ENCODE measurements around the gene ABI1. TPM values are rescaled to one million over a fixed set of nuclear protein-coding genes. Genes with fewer than 3 reads are reported as not detected.
"Not testable (repeated sequence)": the region's sequence is repeated elsewhere in the genome, so short reads cannot be mapped to it uniquely, and the experiment has no call there.

Gene ABI1
- 65.7 TPM for total RNA-seq

DNA sequence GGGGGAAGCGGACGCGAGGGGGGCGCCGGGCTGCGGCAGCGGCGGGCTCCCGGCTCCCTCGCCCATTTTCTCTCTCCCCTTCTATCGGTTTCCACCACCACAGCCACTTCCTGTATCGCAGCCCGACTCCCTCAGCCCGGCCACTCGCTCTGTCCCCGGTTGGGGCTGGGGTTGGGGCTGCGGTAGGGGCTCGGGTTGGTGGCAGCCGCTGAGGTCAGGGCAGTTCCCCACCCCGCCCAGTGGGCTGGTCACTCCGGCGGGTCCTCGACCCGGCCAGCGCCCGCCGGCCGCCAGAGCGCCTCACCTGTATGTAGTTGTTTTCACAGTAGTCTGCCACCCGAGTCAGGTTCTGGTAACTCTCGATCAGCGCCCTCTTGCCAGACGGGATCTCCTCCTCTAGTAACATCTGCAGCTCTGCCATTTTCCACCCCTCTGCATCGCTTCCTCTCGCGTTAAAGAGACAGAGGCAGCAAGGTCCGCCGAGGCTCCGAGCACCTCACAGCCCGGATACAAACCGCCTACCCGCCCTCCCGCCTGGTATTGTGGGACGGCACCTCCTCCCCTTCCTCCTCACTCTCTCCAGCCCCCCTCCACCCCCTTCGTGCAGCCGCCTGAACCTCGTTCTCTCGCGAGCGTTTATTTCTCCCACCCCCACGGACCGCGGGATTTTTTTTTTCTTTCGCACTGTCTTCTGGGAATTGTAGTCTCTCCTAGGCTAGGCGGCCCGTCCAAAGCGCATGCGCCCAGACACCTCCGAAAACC lies at the start of gene ABI1:
ABI1 (minus strand) TSS at position 516 of the 762 bp plus-strand sequence; CDS start at position 421, 95 bp downstream.
- DNase-seq, result peak; percentile 97

DNA sequence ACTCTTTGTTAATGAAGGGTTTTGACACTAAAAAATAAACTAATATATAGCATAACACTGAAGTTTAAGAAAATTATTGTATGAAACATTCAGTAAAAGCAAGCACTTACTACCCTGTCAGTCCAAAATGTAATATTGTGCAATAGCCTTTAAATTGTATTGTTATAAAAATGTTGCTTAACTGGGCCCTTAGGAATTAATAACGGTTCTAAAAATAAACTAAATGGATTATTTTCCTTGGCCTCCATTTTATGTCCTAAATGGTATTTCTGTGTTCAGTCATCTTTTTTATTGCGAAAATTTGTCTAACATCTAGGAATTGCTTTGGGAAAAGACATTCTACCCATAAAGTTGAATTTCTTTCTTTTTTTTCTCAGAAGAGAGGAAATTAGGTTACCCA lies 49.0 kb upstream of the ABI1 start:
- no peak for DNase-seq

DNA sequence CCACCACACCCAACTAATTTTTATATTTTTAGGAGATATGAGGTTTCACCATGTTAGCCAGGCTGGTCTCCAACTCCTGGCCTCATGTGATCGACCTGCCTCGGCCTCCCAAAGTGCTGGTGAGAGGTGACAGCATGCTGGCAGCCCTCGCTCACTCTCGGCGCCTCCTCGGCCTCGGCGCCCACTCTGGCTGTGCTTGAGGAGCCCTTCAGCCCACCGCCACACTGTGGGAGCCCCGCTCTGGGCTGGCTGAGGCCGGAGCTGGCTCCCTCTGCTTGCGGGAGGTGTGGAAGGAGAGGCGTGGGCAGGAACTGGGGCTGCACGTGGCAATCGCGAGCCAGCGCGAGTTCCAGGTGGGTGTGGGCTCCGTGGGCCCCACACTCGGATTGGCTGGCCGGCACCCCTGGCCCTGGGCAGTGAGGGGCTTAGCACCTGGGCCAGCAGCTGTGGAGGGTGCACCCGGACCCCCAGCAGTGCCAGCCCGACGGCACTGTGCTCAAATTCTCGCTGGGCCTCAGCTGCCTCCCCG lies 44.6 kb upstream of the ABI1 start:
- not testable (repeated sequence) for DNase-seq

DNA sequence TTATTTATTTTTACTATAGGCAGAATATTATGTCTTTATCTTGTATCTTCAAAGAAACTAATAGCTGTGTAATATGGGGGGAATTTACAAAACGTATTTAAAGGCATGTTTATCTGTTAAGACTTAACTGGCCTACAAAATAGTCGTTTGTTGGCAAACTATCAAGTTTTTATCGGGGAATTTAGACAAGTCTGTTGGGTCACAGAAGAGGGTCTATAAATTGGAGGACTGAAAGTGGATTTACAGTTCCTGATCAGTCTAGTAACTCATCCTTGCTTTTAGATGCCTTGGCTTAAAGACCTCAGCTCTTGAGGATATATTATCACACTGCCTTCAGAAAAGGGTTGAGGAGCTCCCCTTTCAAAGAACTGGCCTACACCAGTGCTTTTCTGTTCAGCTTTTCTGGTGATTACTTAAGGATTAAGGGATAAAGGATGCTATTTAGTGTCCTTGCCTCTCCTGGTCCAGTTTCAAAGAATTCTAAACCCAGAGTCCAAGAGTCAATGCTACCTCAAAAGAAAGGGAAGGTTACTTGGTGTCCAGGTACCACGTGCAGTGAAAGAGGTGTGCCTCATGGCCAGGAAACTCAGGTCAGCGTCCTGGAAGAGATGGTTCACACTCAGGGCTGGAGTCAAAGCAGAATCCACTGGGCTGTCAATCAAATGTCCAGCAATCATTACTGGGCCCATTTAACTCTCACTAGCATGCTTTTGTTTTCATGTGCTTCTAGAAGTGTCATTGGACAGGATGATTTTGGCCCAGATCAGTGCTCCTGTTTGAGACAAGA lies 42.9 kb upstream of the ABI1 start:
- DNase-seq, result no peak

DNA sequence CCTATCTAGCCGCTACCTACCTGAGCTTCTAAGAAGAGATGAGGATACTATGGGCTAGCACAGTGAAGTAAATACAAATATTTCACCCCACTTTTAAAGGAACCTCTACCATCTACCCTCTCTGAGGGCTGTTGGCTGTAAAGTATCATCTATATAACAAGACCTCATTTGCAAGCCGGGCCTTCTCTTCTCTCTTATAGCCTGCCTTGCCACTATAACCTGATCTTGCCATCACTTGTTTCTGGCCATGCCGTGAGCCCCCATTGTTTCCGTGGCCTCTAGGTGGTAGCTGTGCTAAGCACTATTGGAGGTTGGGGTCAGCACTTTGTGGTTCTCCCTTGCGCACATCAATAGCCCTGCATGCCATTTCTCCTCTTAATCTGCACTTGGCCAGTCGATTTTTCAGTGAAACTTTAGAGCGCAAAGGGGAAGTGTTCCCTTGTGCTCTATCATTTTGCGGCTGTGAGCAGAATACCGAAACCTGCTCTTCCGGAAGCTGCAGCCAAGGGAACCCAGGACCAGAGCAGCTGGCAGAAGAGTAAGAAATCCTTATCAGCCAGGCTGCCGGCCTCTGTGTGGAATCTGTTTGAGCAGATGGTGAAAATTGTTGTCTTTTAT lies 31.7 kb upstream of the ABI1 start:
- not testable (repeated sequence) for DNase-seq

DNA sequence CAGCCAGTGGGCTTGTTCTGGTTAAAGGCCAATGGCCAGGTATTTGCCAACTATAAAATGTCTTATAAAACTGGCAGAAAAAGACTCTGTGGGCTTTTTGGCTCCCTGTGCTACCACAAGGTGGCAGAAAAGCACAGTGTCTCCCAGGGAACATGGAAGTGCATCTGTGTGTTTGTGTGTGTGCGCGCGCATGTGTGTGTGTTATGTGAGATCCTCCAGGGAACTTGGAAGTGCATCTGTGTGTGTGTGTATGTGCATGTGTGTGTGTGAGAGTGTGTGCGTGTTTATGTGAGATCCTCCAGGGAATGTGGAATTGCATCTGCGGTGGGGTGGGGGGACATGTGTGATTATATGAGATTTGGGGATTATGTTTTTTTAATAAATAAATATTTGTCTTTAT lies 30.2 kb upstream of the ABI1 start:
- peak; percentile 38 for DNase-seq

DNA sequence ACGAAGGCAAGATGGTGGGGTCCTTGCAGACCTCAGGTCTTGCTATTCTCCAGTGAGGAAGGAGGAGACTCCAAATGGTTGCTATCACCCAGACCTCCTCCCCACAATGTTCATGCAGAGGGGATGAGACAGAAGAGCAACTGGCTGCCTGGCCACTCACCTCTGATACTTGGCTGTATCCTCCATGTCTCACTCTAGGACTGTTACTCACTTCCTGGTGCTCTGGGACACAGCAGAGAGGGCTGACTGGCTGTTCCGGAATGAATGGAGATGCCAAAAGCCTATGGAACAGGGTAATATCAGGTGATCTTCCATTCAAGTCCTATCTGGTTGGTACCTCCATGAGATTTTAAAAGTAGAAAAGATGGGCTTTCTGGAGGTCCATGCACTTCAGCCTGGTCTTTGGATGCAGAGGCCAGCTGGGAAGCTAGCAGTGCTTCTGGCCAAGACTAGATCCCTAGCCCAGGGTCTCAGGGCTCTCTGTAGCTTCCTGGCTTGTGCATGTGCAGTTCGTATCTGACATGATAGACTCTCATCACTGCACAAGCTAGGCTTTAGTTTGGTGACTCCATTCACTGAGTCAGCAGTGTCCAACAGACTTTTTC lies 27.0 kb upstream of the ABI1 start:
- no peak for DNase-seq

DNA sequence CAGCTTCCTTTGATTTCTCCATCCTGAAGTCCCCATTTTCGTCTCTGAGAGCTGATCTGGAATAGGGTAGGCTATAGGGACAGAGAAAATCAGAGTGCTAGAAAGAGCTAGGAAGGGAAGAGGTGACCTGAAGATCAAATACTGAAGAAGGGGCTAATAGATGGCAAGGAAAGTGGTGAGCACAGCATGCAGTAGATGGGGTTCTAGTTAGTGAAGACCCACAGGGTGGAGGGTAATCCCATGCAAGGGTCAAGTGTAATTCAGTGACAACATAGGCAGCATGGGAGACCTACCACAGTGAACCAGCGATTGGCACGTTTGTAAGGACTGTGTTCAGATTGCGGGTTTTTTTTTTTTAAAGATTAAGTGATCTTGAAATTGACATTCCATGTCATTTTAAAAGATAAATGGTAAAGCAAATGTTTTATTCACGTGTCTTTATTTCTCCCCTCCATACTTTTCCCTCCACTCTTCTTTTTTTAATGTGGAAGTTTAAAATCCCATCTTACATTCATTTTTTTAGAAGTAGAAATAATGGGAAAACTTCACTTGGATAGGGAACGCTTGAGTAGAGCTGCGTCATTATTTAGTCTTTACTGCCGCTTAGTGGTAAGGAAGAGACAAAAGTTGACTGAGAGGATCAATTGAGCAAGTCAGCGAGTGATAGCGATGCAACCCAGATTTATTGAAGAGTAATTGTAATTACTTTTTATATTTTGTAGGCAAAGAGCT lies 21.0 kb upstream of the ABI1 start:
- DNase-seq, result no peak

DNA sequence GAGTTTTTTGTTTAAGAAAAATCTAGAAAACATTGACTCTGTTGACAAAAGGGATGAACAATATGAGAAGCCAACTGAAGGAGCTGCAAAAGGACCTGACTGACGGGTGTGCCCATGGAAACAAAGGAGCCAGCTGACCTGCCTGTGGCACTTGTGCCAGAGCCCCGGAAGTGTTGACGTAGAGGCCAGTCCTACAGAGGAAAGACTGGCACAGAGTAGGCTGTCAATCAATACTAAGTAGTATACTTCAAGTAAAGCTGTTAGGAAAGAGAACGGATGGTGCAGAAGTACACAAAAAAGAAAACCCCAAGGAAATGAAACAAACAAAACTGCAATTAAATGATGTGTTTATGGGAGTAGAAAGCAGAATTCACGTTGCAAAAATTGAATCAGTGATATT lies 19.0 kb upstream of the ABI1 start:
- no peak for DNase-seq

DNA sequence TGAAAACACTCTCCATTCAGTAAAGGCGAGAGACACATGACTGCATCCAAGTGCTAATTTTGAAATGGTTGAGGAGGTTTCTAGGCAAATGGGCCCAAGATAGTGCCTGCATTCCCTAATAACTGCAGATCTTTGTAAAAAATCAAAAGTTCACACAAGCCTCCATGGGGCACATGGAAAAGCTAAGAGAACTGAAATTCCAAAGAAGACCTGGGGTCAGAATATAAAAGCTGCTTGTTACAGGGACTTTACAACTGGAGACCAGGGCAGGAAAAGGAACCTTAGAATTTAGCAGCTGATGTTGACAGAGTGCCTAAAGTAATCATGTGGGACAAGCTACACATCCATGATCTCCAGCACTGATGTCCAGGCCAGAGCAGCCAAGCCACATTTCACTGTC lies 10.0 kb upstream of the ABI1 start:
- DNase-seq, result no peak

DNA sequence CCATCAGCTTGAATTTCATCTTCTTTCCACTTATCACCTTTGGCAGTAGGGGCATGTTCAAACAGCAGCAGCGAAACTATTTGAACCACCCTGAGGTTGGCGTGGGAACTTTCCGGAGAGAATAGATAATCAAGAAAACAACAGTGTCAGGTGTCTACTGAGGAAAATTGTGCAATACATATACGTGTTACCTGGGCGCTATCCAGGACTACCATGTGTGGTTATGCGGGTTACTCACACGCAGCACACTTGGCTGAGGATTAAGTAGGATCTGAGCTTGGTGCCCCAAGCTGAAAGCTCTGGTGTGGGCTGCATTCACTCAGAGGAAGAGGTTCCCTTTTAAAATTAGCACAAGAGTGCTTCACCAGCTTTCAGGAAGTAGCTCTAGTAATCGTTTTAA lies 8.8 kb upstream of the ABI1 start:
- no peak for DNase-seq

DNA sequence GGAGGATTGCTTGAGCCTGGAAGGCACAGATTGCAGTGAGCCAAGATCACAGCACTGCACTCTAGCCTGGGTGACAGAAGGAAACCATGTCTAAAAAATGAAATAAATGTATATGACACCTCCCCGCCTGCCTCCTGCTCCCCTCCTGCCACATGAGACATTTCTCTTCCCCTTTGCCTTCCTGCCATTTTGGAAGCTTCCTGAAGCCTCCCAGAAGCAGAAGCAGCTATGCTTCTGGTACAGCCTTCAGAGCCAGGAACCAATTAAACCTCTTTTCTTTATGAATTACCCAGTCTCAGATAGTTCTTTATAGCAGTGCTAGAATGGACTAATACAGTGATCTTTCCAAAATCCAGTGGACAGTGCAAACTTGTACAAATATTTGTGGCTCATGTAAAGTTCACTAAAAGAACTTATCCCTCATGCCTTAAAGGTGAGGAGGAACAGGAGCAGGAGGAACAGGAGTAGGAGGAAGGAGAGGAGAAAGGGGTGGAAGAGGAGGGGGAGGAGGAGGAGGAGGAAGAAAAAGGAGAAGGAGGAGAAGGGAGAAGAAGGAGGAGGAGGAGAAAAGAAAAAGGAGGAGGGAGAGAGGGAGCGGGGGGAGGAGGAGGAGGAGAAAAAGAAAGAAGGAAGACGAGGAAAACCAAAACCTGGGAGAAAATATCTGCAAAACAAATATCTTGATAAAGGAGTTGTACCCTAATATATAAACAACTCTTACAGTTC lies 2.8 kb upstream of the ABI1 start:
- no peak for DNase-seq

DNA sequence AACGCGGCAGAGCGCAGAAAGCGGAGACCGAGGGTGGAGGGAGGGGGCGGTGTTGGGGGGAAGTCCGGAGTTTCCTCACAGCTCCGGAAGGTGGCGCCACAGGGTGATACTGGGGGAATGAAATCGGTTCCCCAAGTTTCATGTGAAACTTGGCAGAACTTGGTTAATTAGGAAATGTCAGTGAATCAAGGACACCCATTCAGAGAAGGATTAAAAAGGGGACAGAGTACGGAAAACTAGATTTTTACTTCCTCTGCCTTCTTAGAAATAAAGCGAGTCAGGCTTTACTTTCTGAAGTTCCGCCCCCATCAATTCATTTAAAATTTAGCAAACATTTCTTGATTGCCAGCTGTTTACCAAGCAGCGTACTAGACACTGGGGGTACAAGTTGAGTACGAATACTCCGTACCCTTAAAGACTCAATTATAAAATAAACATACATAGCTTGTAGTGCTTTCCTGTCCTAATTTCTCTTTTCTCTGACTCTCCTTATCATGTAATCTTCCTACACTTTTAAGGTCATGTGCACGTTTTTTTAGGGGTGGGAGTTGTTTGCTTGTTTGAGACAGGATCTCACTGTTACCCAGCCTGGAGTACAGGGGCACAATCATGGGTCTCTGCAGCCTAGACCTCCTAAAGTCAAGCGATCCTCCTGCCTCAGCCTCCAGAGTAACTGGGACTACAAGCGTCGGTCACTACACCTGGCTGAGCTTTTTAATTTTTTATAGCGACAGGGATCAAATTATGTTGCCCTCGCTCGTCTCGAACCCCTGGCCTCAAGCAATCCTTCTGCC lies 644 bp upstream of the ABI1 start:
- no peak for DNase-seq

DNA sequence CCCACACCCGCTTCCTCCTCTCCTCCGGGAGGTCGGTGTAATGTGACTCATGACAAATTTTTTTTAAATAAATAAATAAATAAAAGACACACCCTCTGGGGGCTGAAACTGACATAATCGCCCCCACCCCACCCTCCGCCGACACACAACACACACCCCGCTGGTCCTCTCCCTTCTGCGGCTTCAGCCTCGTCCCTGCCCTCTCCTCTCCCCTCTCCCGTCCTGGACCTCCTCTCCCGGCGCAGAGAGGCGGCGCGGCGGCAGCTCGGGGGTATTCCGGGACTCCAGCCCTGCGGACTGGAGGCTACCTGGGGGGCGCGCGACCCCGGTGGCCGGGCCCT lies 686 bp downstream of the ABI1 start:
- DNase-seq, result peak; percentile 34

DNA sequence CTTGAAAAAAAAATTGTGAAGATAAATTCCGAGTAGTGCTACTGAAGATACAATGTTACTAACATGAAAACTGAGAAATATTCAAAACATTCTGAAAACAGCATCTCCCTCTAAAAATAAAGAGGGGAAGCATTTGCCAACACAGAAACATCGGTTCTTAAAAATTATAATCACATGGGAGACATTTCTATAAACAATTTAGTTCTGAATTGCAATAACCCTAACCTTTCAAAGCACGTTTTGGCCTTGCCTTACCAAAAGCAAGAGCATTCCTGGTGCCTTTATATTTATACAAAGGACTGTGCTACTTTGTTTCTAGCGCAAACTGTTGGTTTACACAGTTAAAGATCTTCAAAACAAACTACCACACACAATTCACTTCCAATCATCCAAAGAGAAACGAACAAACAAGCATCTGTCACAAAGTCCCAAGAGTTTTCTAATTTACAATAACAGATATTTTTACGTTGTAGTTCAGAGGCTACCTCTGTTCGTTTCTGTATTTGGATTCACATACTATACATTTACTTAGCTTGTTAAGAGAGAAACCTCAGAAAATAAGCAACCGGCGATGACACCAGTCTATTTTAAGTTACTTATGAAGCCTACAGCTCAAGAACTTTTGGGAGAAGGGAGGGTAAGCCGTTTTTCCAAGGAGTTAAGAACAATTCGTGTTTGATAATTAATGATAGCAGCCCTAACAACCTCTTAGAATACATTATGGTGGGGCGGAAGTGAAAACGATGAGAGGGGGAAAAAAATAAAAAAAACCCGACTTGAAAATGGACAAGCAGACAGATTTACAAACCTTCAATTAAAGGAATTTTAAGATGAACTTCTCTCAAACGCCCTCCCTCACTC lies 1.3 kb downstream of the ABI1 start:
- DNase-seq, result no peak

DNA sequence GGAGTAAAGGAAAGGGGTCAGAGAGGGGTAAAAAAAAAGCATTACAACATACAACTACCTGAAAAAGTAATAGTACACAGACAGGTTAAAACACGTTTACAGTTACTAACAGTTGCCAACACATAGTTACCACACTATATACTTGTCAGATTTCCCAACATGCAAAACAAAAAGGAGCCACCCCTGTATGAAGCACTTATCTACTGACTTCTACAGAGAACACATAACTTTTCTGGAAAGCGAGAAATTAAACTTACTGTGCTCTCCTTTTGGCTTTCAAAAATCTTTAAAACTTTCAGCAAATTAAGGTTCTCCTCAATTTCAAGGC lies 2.1 kb downstream of the ABI1 start:
- DNase-seq, result no peak

DNA sequence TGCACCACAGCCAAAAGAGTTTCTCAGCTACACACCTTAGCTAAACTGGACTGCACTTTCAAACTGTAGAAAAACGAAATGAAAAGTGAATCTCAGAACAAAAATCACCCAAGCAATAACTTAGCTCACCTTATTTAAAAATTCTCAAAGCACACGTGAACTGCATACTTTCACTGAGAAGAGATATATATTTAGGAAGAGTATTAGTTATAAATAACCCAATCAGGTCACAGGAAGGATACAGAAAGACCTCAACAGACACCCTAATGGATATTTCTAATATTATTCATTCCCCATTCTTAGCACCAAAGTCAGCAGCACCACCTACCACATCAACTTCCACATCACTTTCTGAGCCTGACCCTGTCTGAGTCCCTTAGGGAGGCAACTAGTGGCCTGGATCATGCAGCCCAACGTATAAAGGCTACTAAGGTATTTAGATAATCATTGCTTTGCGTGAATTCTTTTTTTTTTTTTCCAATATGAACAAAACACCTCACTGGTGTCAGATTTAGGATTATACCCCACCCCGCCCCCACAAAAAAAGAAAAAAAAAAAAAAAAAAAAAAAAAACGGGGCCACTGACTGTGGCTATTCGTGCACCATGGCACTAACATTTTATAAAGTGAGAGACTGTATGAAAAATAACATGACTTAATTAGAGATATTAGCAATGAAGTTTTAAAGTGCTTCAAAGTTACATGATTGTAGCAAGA lies 2.6 kb downstream of the ABI1 start:
- no peak for DNase-seq

DNA sequence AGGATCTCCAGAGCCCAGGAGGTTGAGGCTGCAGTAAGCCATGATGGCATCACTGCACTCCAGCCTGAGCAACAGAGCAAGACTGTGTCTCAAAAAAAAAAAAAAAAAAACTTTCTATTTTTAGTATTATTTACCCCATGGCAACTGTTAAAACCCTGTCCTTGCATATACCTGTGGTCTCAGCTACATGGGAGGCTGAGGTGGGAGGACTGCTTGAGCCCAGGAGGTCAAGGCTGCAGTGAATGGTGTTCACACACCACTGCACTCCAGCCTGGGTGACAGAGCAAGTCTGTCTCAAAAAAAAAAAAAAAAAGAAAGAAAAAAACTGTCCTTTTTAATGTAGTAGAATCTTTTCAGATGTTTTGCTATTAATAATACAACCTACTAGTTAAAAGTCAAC lies 3.2 kb downstream of the ABI1 start:
- not testable (repeated sequence) for DNase-seq

DNA sequence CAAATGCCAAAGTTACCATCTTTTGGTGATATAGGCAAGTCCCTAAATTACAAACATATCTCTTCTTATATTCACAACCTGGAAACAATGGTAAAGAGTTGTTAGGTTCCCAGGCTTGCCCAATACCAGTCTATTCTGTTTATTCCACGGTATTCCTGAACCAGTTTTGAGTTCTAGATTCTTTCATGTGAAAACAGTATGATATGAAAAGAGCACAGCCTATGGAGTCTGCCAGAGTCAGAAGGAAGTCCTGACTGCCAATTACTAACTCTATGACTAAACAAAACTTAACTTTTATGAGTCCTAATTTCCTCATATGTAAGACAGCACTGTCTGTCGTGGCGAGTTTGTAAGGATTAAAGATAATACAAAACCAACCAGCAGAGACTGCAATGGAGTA lies 5.6 kb downstream of the ABI1 start:
- DNase-seq, result no peak
